Epithelial cell of umbilical artery (primary cell): ENCODE results near the gene RLBP1. TPM values are rescaled to one million over a fixed set of nuclear protein-coding genes. Genes with fewer than 3 reads are reported as not detected.

Experiments used
- total RNA-seq: library from RNA; depleted of rRNA; stranded (reverse); fragments of >200 nt; gene quantifications from 2 replicates; pipeline ENCODE4 v1.2.3, GENCODE V29; 2014

The RLBP1 gene
- total RNA-seq = not detected in 2 replicates

DNA sequence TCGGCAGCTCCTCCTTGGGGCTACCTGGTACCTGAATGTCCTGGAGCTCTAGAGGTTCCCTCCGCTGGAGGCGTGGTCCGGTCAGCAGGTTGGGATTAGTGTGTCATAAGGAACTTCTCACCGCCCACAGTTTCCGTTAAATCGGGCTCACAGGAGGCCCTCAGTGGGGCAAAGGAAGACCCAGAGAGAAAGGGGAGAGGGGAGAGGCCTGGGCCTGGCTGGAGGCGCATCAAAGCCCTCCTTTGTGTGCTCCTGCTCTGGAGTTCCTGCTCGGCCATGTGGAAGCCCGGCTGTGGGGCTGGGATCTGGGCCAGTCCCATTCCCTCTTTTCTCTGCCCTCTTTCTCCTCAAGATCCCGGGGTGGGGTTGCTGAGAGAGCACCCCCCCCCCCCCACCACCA lies at the start of gene RLBP1:
Gene RLBP1, minus strand, starts transcription at position 37 of the 400 bp plus-strand sequence. CDS start 2,604 bp downstream, outside the sequence.

DNA sequence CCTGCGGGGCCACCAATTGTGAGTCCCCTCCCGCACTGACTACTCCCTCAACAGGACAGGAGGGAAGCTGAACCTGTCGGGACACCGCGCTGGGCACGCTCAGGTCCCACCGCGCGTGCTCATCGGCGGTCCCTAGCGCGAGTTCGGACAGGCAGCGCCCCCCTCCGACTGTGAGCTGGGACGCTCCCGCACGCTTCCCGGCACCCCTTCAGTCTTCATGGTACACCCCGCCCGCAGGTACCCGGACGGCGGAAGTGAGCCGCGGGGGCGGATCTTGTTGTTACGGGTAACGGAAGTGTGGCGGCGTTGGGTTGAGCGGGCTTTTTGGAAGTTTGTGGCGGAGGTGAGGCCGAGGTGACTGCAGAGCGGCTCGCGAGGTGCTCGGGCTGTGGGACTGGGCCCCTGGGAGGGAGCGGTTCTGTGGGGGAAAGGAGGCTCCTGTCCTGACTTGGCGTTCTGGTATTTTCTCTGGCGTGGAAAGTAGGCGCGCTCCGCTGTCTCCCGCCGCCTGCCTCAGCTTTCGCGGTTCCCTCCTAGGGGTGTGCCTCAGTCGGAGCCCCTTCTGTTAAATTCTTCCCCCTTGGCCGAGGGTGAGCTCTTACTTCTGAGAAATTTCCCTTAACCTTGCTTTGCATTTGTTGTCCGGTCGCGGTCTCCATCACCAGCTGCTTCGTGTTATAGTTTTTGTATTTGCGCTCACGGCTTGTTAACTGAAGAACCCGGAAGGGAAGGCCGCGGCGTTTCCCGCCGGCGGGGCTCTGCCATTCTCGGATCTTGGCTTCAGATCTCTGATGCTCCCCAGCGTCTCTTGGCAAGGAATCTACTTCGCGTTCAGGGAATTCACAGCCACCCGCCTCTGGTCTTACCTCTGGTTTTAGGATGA lies 22.6 kb upstream of the RLBP1 start, which contains the start of gene FANCI:
Gene FANCI, plus strand, starts transcription at position 289 of the 883 bp plus-strand sequence. CDS start 3,669 bp downstream, outside the sequence.

Other genes starting within 250 kb of the RLBP1 start
- gene ABHD2, start 133.1 kb downstream of the RLBP1 start, total RNA-seq = 24.4 and 35.3 TPM in 2 replicates
- gene FANCI, start 22.4 kb upstream of the RLBP1 start, total RNA-seq = 38.0 and 41.3 TPM in 2 replicates
- 116 and 146 TPM in 2 replicates for gene POLG, start 113.2 kb upstream of the RLBP1 start, total RNA-seq